ENCODE data around the gene ARSI.

DNA sequence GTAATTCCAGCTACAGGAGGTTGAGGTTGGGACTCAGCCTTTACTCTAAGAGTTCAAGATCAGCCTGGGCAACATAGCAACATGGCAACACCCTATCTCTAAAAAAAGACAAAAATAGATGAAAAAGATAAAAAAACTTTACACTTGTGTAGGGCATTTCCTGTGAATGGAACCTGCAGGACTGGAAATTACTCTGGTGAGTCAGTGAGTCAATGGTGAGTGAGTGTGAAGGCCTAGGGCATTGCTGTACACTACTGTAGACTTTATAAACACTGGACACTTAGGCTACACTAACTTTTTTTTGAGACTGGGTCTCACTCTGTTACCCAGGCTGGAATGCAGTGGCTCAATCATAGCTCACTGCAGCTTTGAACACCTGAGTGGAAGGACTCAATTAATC, 19.5 kb upstream of the ARSI start:
- TF ChIP-seq ZNF384 (IDR thresholded peaks at IDR 0.05) (no peak), ELF4 (IDR thresholded peaks at IDR 0.05) (no peak), HDGF (IDR thresholded peaks at IDR 0.05; ENCODE audit: borderline replicate concordance) (no peak), SP1 (IDR thresholded peaks at IDR 0.05) (no peak), NFRKB (IDR thresholded peaks at IDR 0.05) (no peak), LEF1 (IDR thresholded peaks at IDR 0.05; ENCODE audit: borderline replicate concordance) (no peak), FOXM1 (IDR thresholded peaks at IDR 0.05; ENCODE audit: borderline replicate concordance) (no peak), L3MBTL2 (conservative IDR thresholded peaks at IDR 0.05) (no peak), BHLHE40 (IDR thresholded peaks at IDR 0.05; ENCODE audit: borderline replicate concordance) (no peak), FOXA1 (IDR thresholded peaks at IDR 0.05) (no peak)
